ENCODE data around the gene ARHGEF4.

ARHGEF4 gene

DNA sequence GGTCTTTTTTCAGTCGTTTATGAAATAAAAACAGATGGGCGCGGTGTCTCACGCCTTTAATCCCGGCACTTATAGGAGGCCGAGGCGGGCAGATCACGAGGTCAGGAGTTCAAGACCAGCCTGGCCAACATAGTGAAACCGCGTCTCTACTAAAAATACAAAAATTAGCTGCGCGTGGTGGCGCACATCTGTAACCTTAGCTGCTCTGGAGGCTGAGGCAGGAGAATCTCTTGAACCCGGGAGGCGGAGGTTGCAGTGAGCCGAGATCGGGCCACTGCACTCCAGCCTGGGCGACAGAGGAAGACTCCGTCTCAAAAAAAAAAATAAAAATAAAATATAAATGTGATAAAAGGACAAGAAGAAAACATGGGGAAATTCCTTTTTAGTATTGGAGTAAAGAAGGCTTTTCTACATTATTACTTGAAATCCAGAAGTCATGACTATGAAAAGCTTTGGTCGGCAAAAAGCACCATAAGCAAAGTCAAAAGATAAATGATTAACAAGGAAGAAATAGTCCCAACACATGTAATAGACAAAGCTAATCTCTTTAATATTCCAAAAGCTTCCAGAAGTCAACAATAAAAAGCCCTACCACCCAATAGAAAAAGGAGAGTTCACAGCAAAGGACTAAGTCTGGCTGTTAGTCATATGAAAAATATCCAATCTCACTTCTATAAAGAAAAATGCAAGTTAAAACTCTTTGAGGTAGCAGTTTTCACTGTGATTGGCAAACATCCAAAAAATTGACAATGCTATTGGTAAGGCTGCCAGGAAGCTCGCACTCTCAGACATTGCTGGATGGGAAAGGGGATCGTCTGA is 258.0 kb downstream of the ARHGEF4 start:
- DNase-seq (ENCODE audit: low read depth): no peak
- TF ChIP-seq, protein P1, sequence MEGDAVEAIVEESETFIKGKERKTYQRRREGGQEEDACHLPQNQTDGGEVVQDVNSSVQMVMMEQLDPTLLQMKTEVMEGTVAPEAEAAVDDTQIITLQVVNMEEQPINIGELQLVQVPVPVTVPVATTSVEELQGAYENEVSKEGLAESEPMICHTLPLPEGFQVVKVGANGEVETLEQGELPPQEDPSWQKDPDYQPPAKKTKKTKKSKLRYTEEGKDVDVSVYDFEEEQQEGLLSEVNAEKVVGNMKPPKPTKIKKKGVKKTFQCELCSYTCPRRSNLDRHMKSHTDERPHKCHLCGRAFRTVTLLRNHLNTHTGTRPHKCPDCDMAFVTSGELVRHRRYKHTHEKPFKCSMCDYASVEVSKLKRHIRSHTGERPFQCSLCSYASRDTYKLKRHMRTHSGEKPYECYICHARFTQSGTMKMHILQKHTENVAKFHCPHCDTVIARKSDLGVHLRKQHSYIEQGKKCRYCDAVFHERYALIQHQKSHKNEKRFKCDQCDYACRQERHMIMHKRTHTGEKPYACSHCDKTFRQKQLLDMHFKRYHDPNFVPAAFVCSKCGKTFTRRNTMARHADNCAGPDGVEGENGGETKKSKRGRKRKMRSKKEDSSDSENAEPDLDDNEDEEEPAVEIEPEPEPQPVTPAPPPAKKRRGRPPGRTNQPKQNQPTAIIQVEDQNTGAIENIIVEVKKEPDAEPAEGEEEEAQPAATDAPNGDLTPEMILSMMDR (IDR thresholded peaks at IDR 0.05; ENCODE audit: low read length, missing control alignments): no peak
- H3K4me3 ChIP-seq (replicated peaks; ENCODE audit: low read depth, low read length): no peak overlapping the region

All from fibroblast of pulmonary artery (primary cell).